Right renal cortex interstitium (tissue), 3 donors: ENCODE measurements around the gene PSMB4. TPM values are rescaled to one million over a fixed set of nuclear protein-coding genes. Genes with fewer than 3 reads are reported as not detected.
A peak's percentile ranks its signal among the peaks of the same experiment; 100 is the strongest.
"Not testable (repeated sequence)": the region's sequence is repeated elsewhere in the genome, so short reads cannot be mapped to it uniquely, and the experiment has no call there.

Experiments
- DNase-seq, 3 donors: peaks; one replicate each; pipeline ENCODE4 v3.0.0-alpha.2; 2013; ENCODE audit warnings: low read depth in 3 of 3, low spot score in 2 of 3
- polyA plus RNA-seq, 3 donors: library from polyadenylated mRNA; unstranded; fragments of 120-200 nt; gene quantifications; one replicate each; pipeline ENCODE4 v1.2.1, GENCODE V29; 2013; ENCODE audit not compliant: insufficient read length in 3 of 3

Gene PSMB4
- 100 to 1,000 TPM; 244 to 272 (median 271) TPM for polyA plus RNA-seq

DNA sequence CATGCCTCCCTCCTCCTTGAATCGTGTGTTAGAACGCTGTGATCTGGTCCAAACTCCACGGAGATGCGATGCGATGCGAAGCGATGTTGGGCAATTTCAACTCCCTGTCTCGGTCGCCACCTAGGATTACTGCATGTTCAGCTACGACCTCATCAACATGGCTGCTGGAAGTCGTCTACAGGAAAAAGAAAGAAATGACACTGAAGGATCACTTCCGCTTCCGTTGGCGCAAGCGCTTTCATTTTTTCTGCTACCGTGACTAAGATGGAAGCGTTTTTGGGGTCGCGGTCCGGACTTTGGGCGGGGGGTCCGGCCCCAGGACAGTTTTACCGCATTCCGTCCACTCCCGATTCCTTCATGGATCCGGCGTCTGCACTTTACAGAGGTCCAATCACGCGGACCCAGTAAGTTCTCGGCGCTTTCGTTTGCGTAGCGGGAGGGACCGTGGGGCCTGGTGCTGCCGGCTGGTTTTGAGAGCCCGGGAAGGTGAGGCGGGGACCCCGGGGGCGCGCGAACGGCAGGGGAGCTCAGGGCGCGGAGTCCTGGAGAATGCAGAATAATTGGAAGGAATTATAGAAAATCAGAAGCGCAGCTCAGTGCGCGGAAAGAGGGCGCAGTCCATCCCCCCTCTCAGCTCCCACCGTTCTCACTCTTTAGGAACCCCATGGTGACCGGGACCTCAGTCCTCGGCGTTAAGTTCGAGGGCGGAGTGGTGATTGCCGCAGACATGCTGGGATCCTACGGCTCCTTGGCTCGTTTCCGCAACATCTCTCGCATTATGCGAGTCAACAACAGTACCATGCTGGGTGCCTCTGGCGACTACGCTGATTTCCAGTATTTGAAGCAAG lies at the start of gene PSMB4:
TSS of gene PSMB4 (plus strand) at position 250 of the 848 bp plus-strand sequence. CDS start at position 265, 15 bp downstream.
- peak; percentile 91 to 95 (median 92) for DNase-seq

DNA sequence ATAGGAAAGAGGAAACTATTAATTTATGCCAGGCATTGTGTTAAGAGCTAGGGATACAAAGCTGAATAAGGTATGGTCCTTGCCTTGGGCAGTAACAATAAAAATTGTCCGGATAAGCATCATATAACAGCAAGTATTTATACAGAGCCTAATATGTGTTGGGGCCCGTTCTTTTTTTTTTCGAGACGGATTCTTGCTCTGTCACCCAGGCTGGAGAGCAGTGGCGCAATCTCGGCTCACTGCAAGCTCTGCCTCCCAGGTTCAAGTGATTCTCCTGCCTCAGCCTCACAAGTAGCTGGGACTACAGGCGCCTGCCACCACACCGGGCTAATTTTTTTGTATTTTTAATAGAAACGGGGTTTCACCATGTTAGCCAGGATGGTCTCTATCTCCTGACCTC lies 49.0 kb upstream of the PSMB4 start:
- not testable (repeated sequence) for DNase-seq

DNA sequence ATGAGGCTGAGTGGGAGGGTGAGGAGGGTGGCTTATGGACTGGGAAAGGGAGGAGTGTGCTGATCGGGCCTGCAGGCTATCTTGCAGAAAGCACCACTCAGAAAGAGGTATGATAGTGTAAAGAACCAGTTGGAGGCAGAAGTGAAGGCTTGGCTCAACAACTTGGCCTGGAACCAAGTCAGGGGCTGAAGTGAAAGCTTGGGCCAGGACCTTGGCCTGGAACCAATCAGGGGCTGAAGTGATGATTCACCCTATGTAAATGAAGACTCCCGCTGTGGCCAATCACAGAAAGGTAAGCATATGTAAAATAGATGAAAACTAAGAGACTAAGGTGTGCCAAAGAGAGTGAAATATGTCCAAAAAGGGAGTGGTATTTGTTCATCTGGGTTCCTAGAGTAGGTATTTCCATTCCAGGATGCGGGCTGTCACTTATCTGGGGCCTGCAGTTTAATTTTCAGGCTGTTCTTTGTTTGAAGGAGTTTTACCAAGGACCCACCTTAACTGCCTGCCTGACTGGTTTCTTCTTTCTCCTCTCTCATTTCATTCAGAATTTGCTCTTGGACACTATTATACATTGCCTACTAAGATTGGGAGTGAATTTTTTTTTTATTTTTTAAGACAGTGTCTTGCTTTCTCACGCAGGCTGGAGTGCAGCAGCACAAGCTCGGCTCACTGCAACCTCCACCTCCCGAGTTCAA lies 47.2 kb upstream of the PSMB4 start:
- no peak for DNase-seq

DNA sequence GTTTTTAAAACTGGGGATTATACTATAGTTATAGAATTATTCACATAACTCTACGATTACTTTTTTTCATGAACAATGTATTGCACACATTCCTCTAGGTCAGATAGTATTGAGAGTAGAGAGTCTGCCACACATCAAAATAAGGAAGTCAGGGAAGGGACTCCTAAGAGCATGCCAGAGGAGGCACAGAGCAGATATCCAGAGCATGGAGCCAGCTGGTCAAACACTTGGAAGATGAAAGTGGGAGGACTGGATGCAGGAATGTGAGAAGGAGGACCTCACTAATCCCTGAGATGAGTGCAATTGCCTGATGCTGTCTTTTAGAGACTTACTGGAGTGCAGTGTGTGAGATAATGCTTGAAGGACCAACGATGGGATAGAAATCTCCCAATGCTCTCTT lies 42.7 kb upstream of the PSMB4 start:
- DNase-seq: no peak

DNA sequence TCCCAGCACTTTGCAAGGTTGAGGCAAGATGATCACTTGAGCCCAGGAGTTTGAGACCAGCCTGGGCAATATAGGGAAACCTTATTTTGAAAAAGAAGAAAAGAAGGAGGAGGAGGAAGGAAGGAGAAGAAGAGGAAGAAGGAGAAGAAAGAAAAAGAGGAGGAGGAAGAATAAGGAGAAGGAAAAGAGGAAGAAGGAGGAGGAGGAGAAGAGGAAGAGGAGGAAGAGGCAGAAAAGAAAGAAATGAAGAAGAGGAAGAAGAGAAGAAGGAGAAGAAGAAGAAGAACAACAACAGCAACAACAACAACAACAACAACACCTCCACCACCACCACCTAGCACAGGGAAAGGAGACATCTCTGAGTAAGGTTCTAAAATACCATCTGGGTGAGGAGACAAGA lies 37.5 kb upstream of the PSMB4 start:
- DNase-seq: no peak

DNA sequence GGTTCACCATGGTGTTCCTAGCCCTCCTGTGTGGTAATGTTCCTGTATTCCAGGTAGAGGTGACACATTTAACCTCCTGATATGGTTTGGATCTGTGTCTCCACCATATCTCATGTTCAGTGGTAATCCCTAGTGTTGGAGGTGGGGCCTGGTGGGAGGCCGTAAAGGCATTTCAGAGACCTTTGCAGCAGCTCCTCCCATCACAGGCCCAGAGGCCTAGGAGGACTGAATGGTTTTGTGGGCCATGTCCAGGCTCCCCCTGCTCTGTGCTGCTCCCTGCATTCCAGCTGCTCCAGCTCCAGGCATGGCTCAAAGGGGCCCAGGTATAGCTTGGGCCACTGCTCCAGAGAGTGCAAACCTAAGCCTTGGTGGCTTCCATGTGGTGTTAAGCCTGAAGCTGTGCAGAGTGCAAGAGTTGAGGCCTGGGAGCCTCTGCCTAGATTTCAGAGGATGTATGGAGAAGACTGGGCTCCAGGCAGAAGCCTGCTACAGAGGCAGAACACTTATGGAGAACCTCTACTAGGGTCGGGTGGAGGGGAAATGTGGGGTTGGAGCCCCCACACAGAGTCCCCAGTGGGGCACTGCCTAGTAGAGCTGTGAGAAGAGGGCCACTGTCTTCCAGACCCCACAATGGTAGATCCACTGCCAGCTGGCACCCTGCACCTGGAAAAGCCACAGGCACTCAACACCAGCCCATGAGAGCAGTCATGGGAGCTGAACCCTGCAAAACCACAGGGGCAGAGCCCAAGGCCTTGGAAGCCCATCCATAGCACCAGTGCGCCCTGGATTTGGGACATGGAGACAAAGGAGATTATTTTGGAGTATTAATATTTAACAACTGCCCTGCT lies 36.8 kb upstream of the PSMB4 start:
- DNase-seq: no peak

DNA sequence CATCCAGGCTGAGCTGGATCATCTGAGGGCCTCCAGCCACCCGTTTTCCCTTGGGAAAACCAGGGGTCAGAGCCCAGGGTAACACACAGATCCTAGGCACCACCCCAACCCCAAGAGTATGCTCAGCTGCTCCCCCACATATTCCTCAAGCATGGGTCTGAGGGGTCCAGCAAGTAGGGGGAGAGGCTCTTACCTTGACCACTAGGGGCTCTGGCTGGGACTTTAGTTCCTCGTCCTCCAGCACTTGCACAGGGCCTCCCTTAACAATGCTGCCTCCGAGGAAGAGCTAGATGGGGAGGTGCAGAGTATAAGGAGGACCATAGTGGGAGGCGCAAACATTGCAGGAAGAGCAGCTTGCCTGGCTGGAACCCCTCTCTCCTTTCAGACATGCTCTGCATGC lies 34.4 kb upstream of the PSMB4 start:
- DNase-seq: no peak

DNA sequence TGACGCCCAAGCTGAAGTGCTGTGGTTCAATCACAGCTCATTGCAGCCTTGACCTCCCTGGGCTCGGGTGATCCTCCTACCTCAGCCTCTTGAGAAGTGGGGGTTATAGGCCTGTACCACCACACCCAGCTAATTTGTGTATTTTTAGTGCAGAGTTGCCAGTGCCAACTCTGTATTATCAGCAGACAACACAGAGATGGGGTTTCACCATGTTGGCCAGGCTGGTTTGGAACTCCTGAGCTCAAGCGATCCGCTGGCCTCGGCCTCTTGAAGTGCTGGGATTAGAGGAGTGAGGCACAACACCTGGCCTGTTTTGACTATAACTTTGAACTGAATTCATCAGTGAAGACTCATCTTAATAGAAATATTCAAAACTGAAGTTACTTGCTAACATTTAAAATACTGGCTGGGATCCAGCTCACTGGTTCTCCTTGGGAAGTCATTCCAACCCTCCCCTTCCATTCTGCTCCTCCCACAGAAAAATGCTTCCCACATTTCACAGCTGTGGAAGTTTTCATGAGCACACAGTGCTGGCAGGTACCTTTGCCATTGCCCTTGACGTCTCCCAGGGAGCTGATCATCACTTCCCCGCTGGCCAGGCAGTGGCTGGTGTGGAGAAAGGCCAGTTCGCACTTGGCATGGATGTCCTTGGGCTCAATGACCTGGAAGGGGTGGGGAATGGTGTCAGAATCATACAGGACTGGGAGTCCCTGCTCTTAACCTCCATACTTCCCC lies 31.5 kb upstream of the PSMB4 start:
- no peak for DNase-seq

DNA sequence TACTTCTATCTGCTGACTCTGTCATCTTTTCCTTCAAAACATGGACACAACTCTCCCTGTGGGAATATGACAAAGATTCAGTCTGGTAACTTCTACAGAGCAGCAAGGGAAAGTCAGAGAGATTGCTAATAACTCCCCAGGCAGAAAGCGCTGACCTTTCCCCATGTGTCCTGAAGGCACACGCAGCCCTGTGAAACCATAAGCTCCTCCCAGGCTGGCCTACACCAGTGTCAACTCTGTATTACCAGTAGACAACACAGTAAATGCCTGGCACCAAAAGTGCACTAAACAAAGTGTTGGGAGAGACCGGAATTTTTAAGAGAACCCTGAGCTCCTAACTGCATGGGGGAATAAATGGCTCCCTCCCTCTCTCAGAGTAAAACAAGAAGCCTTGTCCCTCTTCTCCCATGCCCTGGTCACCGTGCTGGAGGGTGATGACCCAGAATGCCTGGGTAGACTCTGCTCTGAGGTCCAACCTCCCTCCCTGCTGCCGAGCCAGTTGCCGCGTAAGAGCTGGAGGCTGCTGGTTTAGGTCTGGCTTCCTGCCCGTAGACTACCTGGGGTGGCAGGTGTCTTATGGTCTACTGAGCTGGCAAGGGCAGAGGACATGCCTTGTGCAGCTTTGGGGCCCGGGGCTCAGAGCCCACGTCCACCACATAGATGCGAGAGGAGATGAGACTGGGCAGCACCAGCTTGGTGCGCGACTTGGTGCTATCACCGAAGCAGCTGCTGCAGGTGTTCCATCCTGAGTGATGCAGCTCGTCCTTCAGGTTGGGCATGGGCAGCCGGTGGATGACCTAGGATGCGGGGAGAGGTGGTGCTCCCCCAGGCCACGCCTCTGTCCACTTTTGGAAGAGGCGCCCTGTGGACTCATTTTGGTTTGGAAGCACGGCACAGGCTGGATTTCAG lies 30.7 kb upstream of the PSMB4 start:
- no peak for DNase-seq

DNA sequence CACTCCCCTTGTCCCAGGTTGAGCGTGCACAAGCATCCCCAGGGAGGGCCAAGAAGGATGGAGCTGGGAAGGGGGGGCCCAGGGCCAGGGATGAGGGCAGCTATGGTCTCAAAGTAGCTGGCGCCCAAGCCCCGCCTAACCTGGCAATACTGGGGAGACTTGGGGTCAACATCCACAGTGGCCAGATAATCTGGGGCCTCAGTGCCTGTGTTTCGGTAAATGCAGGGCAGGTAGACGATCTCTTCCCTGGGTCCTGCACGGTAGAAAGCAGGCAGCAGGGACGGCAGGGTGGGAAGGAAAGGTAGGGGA lies 30.1 kb upstream of the PSMB4 start:
- no peak for DNase-seq

DNA sequence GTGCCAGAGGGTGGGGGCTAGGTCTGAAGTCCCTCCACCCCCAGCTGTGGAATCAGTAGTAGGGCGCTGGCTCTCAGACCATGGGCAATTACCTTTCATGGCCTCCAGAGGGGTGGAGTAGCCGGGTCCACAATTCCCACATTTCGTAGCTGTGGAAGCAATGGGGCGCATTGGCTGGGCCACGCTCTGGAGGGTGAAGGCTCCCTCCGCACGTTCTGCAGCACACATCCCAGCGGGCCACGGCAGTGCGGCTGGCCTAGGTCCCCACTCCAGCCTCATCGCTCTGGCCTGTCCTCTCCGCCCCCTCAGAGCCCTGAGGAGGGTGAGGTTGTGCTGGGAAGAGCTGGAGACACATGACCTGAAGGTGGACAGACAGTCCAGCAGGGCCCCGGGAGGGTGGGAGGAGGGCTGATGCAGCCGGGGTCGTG lies 29.7 kb upstream of the PSMB4 start:
- DNase-seq: no peak

DNA sequence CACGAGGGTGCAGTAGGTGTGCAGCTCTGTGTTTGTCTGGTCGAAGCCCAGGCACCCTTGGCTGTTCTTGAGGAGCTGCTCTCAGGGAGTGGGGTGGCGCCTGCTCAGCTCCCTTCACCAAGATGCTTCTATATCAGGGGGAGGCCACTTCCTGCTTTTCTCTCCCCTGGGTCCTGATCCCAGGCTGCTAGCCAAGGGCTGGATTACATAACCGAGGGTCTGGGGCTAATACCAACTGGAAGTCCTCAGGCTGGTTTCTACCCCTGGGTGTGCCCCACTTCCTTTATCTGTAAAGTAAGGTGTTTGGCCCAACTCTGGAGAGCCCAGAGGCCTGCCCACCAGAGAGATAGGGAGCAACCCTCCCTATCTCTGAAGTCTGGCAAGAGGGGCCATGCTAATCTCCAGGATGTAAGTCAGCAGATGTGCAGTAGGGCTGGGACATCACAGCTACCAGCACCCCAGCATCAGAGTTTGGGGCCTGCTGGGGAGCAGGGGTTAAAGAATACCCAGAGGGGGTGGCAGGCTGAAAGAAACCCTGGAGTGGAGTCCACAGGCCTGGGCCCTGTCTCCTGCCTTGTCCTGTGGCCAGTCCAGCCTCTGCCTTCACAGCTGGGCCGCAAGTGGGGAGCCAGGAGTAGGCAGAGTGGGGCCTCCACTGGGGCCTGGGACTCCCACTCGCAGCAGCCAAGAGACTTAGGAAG lies 29.0 kb upstream of the PSMB4 start:
- DNase-seq: no peak

DNA sequence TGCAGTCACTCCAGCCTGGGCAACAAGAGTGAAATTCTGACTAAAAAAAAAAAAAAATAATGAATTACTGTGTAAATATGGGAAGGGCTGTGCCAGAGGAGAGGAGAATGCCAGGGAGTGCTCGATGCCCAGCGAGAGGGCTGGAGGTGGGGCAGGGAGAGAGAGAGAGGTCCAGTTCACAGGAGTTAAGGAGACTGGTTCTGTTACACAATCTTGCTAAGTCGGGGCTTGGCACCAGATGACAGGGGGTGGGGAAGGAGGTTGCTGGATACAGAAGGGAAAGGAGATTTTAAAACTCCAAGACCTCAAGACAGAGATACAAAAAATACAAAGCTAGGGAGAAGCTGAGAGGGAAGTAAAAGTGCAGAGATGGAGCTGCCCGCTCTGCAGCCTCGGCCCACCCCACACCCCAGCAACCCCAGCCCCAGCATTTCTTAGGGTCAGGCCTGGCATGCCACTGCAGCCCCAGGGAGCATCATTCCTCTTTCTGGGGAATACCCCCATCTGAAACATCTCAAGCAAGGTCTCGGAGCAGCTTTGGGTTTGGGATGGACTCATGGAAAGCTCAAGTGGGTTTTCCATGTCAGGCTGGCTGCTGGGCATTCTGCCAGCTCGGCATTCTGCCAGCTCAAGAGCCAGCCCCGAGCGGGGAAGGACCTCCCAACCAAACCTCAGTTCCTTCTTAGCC lies 27.9 kb upstream of the PSMB4 start:
- peak in 1 of 3 donors; percentile 43 for DNase-seq

DNA sequence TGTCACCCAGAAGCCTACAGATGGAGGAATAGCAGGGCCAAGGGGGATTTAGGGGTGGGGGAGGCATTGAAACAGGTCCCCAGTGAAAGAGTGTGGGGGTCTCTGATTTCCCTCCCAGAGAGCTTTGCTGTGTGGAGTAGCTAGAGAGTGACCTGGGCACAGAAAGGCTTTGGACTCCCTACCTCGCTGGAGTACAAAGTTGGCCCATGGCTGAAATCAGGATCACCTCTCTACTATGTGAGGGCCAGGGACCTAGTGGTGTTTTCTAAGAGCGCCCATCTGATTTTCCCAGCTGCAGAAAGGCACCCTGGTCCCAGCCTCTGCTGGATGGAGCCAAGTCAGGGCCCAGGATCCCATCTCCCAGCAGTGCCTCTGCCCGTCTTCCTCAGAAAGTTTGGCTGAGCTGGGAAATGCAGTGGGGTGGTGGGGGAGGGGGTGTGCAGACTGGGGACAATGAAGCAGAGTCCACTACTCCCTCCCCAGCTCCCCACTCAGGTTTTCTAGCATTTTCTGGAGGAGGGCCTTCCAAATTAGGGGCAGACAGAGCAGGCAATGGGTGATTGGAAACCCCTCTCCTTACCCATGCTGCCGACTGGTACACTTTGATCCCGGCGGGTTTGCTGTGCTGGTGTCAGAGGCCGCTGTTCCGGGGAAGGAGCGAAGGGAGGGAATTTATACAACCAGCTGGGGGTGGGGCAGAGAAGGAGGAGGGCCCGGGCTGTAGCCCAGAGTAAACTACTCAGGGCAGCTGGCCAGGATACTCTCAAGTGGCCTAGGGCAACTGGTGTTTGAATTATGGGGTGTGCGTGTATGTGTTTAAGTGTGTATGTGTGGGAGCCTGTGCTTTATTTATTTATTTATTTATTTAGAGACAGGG lies 27.1 kb upstream of the PSMB4 start, which contains the start of gene SELENBP1:
TSS of gene SELENBP1 (minus strand) at position 648 of the 877 bp plus-strand sequence. CDS start at position 584, 64 bp downstream.
- peak in 2 of 3 donors; percentile 67 to 69 for DNase-seq

DNA sequence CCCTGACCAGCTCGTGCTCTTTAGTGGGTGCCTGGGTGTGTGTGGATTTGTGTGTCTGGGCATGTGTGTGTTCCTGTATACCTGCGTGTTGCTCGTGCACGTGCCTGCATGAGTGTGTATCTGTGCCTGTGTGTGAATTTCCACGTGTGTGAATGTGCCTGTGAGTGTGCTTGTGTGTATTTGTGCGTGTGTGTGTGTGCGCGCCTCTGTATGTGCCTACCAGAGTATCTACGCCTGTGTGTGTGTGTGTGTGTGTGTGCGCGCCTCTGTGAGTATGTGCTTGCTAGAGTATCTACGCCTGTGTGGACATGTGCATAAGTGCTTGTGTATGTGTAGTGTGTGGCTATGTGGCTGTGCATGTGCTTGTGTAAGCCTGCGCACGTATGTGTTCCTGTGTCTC lies 26.2 kb upstream of the PSMB4 start:
- DNase-seq: no peak

DNA sequence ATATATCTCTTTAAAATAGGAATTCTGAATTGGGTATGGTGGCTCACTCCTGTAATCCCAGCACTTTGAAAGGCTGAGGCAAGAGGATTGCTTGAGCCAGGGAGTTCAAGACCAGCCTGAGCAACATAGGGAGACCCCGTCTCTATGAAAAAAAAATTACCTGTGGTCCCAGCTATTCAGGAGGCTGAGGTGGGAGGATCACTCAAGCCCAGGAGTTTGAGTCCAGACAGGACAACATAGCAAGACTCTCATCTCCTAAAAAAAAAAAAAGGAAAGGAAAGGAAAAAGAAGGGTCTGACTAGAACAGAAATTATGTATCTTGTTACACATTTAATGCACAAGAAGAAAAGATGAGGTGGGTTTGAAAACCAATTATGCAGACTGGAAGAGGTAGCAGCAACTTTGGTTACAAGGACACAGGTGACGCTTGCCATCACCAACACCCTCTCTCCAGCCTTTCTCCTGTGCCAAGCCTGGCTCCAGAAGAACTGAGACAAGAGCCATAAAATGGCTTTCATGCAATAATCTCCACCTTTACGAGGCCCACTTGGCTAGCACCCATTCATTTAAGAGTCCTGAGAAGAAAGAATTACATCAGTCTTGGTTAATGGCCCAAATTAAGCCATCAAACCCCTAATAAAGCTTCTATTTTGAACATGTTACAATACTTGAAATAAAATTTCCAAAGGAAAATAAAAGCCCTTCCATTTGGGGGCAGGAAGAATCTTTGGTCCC lies 22.1 kb upstream of the PSMB4 start:
- DNase-seq: no peak
